SK-N-SH (cell line): ENCODE results near the gene MICU2. TPM values are rescaled to one million over a fixed set of nuclear protein-coding genes. Genes with fewer than 3 reads are reported as not detected.

Source experiments
- CTCF ChIA-PET: fragments of 300-600, 350-600 bp; formaldehyde crosslinking; extraction: SDS; loops from one replicate; lab custom pipeline; 2021; lab: Yijun Ruan, JAX
- POLR2A ChIA-PET: fragments of 350-600 bp; sonication (Branson Sonifier 250); formaldehyde crosslinking; extraction: SDS; loops from one replicate; lab custom pipeline; 2020; ENCODE audit warnings: antibody characterized with exemption, inconsistent platforms; lab: Yijun Ruan, JAX
- DNase-seq: peaks from one replicate; pipeline ENCODE4 v3.0.0; 2012
- H2AFZ ChIP-seq: fragments of 200-600 bp; sonication (generic); 2 replicates; pipeline ENCODE4 v1.8.1; 2016; ENCODE audit warnings: antibody characterized with exemption, mild to moderate bottlenecking, low read depth
- H3F3A ChIP-seq: fragments of 200-600 bp; sonication (generic); replicated peaks from 2 replicates; pipeline ENCODE3; 2016; ENCODE audit warnings: antibody characterized with exemption, mild to moderate bottlenecking; ENCODE audit not compliant: insufficient read depth
- H3K27ac ChIP-seq, 2 experiments: fragments of 200-500 bp in 1 of 2; fragments of 200-600 bp in 1 of 2; sonication (Bioruptor generic) in 1 of 2; sonication (generic), shearing (Covaris generic) in 1 of 2; 2 replicates each; pipeline versions ENCODE4 v1.5.1 to v1.6.1; 2014 to 2016; ENCODE audit warnings: low read depth in 2 of 2, inconsistent platforms in 1 of 2, low read length in 1 of 2, mild to moderate bottlenecking in 1 of 2, mixed read lengths in 1 of 2
- H3K27me3 ChIP-seq: fragments of 200-600 bp; sonication (generic), shearing (Covaris generic); 2 replicates; pipeline ENCODE4 v1.6.1; 2016; ENCODE audit warnings: mixed run types; ENCODE audit not compliant: insufficient read depth
- H3K36me3 ChIP-seq, 2 experiments: fragments of 200-500 bp in 1 of 2; fragments of 200-600 bp in 1 of 2; sonication (Bioruptor generic) in 1 of 2; sonication (generic) in 1 of 2; replicated peaks in 1 of 2; 2 replicates each; pipeline versions ENCODE3 to v1.5.1; 2014 to 2016; ENCODE audit warnings: low read length in 1 of 2, mild to moderate bottlenecking in 1 of 2; ENCODE audit not compliant: insufficient read depth in 2 of 2, control insufficient read depth in 1 of 2
- H3K4me1 ChIP-seq, 2 experiments: fragments of 200-500 bp in 1 of 2; fragments of 200-600 bp in 1 of 2; sonication (Bioruptor generic) in 1 of 2; sonication (generic), shearing (Covaris generic) in 1 of 2; 2 replicates each; pipeline versions ENCODE4 v1.5.1 to v1.6.1; 2014 to 2016; ENCODE audit warnings: low read depth in 1 of 2, low read length in 1 of 2, mixed run types in 1 of 2; ENCODE audit not compliant: insufficient read depth in 2 of 2, control insufficient read depth in 1 of 2
- H3K4me2 ChIP-seq: fragments of 200-600 bp; sonication (generic), shearing (Covaris generic); 2 replicates; pipeline ENCODE4 v1.6.1; 2017; ENCODE audit warnings: mixed run types
- H3K4me3 ChIP-seq, 2 experiments: fragments of 200-500 bp in 1 of 2; fragments of 200-600 bp in 1 of 2; sonication (Bioruptor generic) in 1 of 2; sonication (generic), shearing (Covaris generic) in 1 of 2; 2 replicates each; pipeline versions ENCODE4 v1.5.1 to v1.8.1; 2014 to 2016; ENCODE audit warnings: low read depth in 2 of 2, inconsistent platforms in 1 of 2, low read length in 1 of 2, mild to moderate bottlenecking in 1 of 2, mixed read lengths in 1 of 2, moderate library complexity in 1 of 2
- H3K79me2 ChIP-seq: fragments of 200-600 bp; sonication (generic); 2 replicates; pipeline ENCODE4 v1.8.1; 2017; ENCODE audit warnings: mild to moderate bottlenecking; ENCODE audit not compliant: insufficient read depth
- H3K9ac ChIP-seq: fragments of 200-600 bp; sonication (generic); 2 replicates; pipeline ENCODE4 v1.6.1; 2017; ENCODE audit warnings: mixed run types
- H3K9me2 ChIP-seq: fragments of 200-600 bp; sonication (generic); 2 replicates; pipeline ENCODE4 v1.6.1; 2017; ENCODE audit warnings: mixed run types
- H3K9me3 ChIP-seq: fragments of 200-600 bp; sonication (generic); 2 replicates; pipeline ENCODE4 v1.6.1; 2017; ENCODE audit warnings: mixed run types, mild to moderate bottlenecking, moderate library complexity
- H4K20me1 ChIP-seq: fragments of 200-600 bp; sonication (generic); 2 replicates; pipeline ENCODE4 v1.6.1; 2017; ENCODE audit warnings: mild to moderate bottlenecking, mixed run types; ENCODE audit not compliant: insufficient read depth
- FOSL2 ChIP-seq: IDR thresholded peaks from 2 replicates; pipeline ENCODE4 v1.4.0; 2012; ENCODE audit warnings: low read depth, mild to moderate bottlenecking, moderate library complexity, borderline replicate concordance
- FOXM1 ChIP-seq: IDR thresholded peaks from 2 replicates; pipeline ENCODE4 v1.4.0; 2012; ENCODE audit warnings: low read depth, mild to moderate bottlenecking
- GABPA ChIP-seq: IDR thresholded peaks from 2 replicates; pipeline ENCODE4 v1.4.0; 2012; ENCODE audit warnings: low read depth, mild to moderate bottlenecking
- NFIC ChIP-seq: IDR thresholded peaks from 2 replicates; pipeline ENCODE4 v1.4.0; 2012; ENCODE audit warnings: borderline replicate concordance
- NRF1 ChIP-seq: IDR thresholded peaks from 2 replicates; pipeline ENCODE4 v1.6.1; 2012; ENCODE audit warnings: low read depth, mild to moderate bottlenecking, low read length
- POLR2AphosphoS5 ChIP-seq: IDR thresholded peaks from 2 replicates; pipeline ENCODE4 v1.6.1; 2012; ENCODE audit warnings: low read depth, low read length
- RAD21 ChIP-seq: IDR thresholded peaks from 2 replicates; pipeline ENCODE4 v1.6.1; 2012; ENCODE audit warnings: mild to moderate bottlenecking, low read length
- RCOR1 ChIP-seq: fragments of 150-350 bp; IDR thresholded peaks from 2 replicates; pipeline ENCODE4 v1.6.1; 2017; ENCODE audit warnings: antibody characterized with exemption, low read length
- RXRA ChIP-seq: IDR thresholded peaks from 2 replicates; pipeline ENCODE4 v1.4.0; 2012; ENCODE audit warnings: low read depth, mild to moderate bottlenecking, borderline replicate concordance
- SIN3A ChIP-seq: IDR thresholded peaks from 2 replicates; pipeline ENCODE4 v1.6.1; 2012; ENCODE audit warnings: low read depth, mild to moderate bottlenecking, low read length, moderate library complexity, borderline replicate concordance
- SMC3 ChIP-seq: IDR thresholded peaks from 2 replicates; pipeline ENCODE4 v1.6.1; 2012; ENCODE audit warnings: low read depth, low read length, improper control_type of control experiment
- TCF12 ChIP-seq: IDR thresholded peaks from 2 replicates; pipeline ENCODE4 v1.4.0; 2012
- YY1 ChIP-seq: IDR thresholded peaks from 2 replicates; pipeline ENCODE4 v1.4.0; 2012; ENCODE audit warnings: low read depth, mild to moderate bottlenecking
- WGBS: methylation state at CpG from one replicate; pipeline ENCODE4 v1.1.6; 2017; ENCODE audit warnings: low lambda C conversion rate; 5-methylcytosine and 5-hydroxymethylcytosine counted together
- polyA plus RNA-seq, 3 experiments: library from polyadenylated mRNA; depleted of rRNA; stranded (reverse); fragments of >200 nt; gene quantifications; 2 replicates each; pipeline ENCODE4 v1.2.3, GENCODE V29; 2012
- TF ChIP-seq, protein P1 (sequence below): IDR thresholded peaks from 2 replicates; pipeline ENCODE4 v1.4.0; 2012; ENCODE audit warnings: low read depth, borderline replicate concordance
- TF ChIP-seq, protein P2 (sequence below): IDR thresholded peaks from 2 replicates; pipeline ENCODE4 v1.6.1; 2012; ENCODE audit warnings: mild to moderate bottlenecking, low read depth, low read length, moderate library complexity
- TF ChIP-seq, protein P3 (sequence below): fragments of 150-350 bp; IDR thresholded peaks from 2 replicates; pipeline ENCODE4 v1.6.1; 2017; ENCODE audit warnings: antibody characterized with exemption, low read length, low read depth, borderline replicate concordance
- TF ChIP-seq, protein P4 (sequence below): fragments of 200-600 bp; sonication (generic); IDR thresholded peaks from 2 replicates; pipeline ENCODE4 v1.6.1; 2017; ENCODE audit warnings: antibody characterized with exemption, mild to moderate bottlenecking, moderate library complexity

MICU2 gene
- polyA plus RNA-seq, 1 of the 3 experiments (the other 2 are of a cell fraction): 46.4 TPM

DNA sequence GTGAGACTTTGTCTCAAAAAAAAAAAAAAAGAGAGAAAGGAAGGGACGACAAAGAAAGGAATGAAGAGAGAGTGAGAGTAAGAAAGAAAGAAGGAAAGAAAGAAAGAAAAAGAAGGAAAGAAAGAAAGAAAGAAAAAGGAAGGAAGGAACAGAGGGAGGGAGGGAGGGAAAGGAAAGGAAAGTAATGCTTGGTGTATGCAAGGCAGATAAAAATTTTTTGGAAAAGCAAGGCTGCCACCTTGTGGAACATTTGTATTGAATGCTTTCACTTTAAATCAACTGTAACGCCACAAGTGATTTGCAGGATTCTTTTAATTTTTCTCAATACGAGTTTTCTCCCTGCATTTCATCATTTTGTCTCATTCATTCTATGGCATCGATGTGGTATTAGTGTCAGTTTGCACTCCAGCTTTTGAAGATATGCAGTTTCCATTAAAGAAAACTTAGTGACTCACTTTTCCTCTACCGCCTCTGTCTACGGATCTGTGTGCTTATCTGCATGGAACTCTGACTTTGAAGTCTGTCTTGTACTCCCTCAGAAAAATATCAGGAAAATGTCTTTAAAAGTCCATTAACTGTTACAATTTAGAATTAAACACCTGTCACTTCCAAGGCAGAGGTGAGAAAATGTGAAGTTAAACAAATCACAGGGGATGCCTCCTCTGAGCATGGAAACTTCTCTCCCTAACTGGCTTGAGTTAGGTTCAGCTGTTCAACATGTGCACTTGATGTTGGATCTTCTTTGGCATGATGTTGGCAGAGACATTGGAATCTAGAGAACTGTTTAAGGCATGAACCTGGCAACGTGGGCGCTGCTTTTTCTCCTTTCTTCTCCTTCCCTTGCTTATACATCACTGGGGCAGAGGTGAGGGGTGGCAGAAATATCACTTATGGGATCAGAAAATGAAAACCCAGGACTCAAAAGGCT is 124.8 kb downstream of the MICU2 start:
- Histone ChIP-seq H3K9me3 (no peaks in the 10 kb centered on the region), H3K9me2 (no peaks in the 10 kb centered on the region), H3K79me2 (no peaks in the 10 kb centered on the region), H3K27me3 (no peaks in the 10 kb centered on the region), H4K20me1 (no peaks in the 10 kb centered on the region), H3K9ac (no peak overlapping the region; the same call in 1 of the 2 replicates), H3K4me1 (no peaks in the 10 kb centered on the region; a peak in 1 of 4 replicates), H3K4me2 (peak overlapping the region; percentile 58), H3K36me3 (no peaks in the 10 kb centered on the region), H2AFZ (peak overlapping the region; percentile 82), H3F3A (no peaks in the 10 kb centered on the region), H3K27ac (no peak overlapping the region), H3K4me3 (peak overlapping the region; percentile 31 to 42; a peak in 3 of 4 replicates)
- 8% methylated on average over 8 of the region's 8 CpGs for WGBS
- peak; percentile 47 for DNase-seq
- POLR2A ChIA-PET: no interaction called here
- TF ChIP-seq, protein P1, sequence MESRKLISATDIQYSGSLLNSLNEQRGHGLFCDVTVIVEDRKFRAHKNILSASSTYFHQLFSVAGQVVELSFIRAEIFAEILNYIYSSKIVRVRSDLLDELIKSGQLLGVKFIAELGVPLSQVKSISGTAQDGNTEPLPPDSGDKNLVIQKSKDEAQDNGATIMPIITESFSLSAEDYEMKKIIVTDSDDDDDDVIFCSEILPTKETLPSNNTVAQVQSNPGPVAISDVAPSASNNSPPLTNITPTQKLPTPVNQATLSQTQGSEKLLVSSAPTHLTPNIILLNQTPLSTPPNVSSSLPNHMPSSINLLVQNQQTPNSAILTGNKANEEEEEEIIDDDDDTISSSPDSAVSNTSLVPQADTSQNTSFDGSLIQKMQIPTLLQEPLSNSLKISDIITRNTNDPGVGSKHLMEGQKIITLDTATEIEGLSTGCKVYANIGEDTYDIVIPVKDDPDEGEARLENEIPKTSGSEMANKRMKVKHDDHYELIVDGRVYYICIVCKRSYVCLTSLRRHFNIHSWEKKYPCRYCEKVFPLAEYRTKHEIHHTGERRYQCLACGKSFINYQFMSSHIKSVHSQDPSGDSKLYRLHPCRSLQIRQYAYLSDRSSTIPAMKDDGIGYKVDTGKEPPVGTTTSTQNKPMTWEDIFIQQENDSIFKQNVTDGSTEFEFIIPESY: no peak
- TF ChIP-seq, protein P2, sequence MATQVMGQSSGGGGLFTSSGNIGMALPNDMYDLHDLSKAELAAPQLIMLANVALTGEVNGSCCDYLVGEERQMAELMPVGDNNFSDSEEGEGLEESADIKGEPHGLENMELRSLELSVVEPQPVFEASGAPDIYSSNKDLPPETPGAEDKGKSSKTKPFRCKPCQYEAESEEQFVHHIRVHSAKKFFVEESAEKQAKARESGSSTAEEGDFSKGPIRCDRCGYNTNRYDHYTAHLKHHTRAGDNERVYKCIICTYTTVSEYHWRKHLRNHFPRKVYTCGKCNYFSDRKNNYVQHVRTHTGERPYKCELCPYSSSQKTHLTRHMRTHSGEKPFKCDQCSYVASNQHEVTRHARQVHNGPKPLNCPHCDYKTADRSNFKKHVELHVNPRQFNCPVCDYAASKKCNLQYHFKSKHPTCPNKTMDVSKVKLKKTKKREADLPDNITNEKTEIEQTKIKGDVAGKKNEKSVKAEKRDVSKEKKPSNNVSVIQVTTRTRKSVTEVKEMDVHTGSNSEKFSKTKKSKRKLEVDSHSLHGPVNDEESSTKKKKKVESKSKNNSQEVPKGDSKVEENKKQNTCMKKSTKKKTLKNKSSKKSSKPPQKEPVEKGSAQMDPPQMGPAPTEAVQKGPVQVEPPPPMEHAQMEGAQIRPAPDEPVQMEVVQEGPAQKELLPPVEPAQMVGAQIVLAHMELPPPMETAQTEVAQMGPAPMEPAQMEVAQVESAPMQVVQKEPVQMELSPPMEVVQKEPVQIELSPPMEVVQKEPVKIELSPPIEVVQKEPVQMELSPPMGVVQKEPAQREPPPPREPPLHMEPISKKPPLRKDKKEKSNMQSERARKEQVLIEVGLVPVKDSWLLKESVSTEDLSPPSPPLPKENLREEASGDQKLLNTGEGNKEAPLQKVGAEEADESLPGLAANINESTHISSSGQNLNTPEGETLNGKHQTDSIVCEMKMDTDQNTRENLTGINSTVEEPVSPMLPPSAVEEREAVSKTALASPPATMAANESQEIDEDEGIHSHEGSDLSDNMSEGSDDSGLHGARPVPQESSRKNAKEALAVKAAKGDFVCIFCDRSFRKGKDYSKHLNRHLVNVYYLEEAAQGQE: no peak
- TF ChIP-seq SMC3: peak; percentile 58
- no peak for TF ChIP-seq TCF12
- TF ChIP-seq FOXM1: no peak
- no peak for TF ChIP-seq POLR2AphosphoS5
- no peak for TF ChIP-seq NRF1
- no peak for TF ChIP-seq RCOR1
- TF ChIP-seq GABPA: no peak
- TF ChIP-seq SIN3A: no peak
- TF ChIP-seq YY1: no peak
- TF ChIP-seq, protein P3, sequence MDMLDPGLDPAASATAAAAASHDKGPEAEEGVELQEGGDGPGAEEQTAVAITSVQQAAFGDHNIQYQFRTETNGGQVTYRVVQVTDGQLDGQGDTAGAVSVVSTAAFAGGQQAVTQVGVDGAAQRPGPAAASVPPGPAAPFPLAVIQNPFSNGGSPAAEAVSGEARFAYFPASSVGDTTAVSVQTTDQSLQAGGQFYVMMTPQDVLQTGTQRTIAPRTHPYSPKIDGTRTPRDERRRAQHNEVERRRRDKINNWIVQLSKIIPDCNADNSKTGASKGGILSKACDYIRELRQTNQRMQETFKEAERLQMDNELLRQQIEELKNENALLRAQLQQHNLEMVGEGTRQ: no peak
- peak; percentile 83 for TF ChIP-seq RAD21
- TF ChIP-seq RXRA: no peak
- TF ChIP-seq, protein P4, sequence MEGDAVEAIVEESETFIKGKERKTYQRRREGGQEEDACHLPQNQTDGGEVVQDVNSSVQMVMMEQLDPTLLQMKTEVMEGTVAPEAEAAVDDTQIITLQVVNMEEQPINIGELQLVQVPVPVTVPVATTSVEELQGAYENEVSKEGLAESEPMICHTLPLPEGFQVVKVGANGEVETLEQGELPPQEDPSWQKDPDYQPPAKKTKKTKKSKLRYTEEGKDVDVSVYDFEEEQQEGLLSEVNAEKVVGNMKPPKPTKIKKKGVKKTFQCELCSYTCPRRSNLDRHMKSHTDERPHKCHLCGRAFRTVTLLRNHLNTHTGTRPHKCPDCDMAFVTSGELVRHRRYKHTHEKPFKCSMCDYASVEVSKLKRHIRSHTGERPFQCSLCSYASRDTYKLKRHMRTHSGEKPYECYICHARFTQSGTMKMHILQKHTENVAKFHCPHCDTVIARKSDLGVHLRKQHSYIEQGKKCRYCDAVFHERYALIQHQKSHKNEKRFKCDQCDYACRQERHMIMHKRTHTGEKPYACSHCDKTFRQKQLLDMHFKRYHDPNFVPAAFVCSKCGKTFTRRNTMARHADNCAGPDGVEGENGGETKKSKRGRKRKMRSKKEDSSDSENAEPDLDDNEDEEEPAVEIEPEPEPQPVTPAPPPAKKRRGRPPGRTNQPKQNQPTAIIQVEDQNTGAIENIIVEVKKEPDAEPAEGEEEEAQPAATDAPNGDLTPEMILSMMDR: peak; percentile 67
- TF ChIP-seq FOSL2: no peak
- no peak for TF ChIP-seq NFIC
- CTCF ChIA-PET: interaction anchor here (1.0 to 4.0 kb wide), 14 partner anchors 13 to 536 kb away, joined by 3 to 25 read pairs (median 5); no protein-coding TSS in a partner anchor
